OCI-LY7 (cell line): ENCODE measurements around the gene RNU1-4.
"Not testable (repeated sequence)": the region's sequence is repeated elsewhere in the genome, so short reads cannot be mapped to it uniquely, and the experiment has no call there.

Experiments used
- CTCF ChIP-seq: fragments of 200-600 bp; sonication (generic); conservative IDR thresholded peaks from 2 replicates; pipeline ENCODE4 v1.5.1; 2014; ENCODE audit warnings: mild to moderate bottlenecking, antibody characterized with exemption, low read length, moderate library complexity, mixed read lengths
- EZH2phosphoT487 ChIP-seq: fragments of 200-600 bp; sonication (generic); IDR thresholded peaks from 2 replicates; pipeline ENCODE4 v1.6.1; 2018; ENCODE audit warnings: low read depth, borderline replicate concordance, mild to moderate bottlenecking, mixed run types, antibody characterized with exemption, low read length, moderate library complexity, mixed read lengths

- TF ChIP-seq CTCF, EZH2phosphoT487: not testable (repeated sequence)
These were observed 15.6 kb downstream of the RNU1-4 start for GRCh38 chr1:16755932-16756331.
